Gastroesophageal sphincter (tissue), 3 donors: Measurements from ENCODE around the gene XPNPEP3.

Experiments used
- EP300 ChIP-seq: sonication (generic); formaldehyde crosslinking; IDR thresholded peaks from one replicate; pipeline ENCODE4 v1.6.1; 2017; ENCODE audit warnings: antibody characterized with exemption, mild to moderate bottlenecking
- POLR2A ChIP-seq, 2 donors: fragments of 450-650 bp; IDR thresholded peaks; one replicate each; pipeline ENCODE4 v1.6.1; 2017; ENCODE audit warnings: antibody characterized with exemption in 2 of 2, mild to moderate bottlenecking in 2 of 2, moderate library complexity in 1 of 2
- TF ChIP-seq, protein P1 (sequence below), 4 experiments: fragments of 200-600 bp in 2 of 4; fragments of 450-650 bp in 2 of 4; sonication (generic) in 1 of 4; IDR thresholded peaks; one replicate each; pipeline ENCODE4 v1.5.1; 2017 to 2019; ENCODE audit warnings: antibody characterized with exemption in 4 of 4, mild to moderate bottlenecking in 2 of 4, moderate library complexity in 2 of 4

DNA sequence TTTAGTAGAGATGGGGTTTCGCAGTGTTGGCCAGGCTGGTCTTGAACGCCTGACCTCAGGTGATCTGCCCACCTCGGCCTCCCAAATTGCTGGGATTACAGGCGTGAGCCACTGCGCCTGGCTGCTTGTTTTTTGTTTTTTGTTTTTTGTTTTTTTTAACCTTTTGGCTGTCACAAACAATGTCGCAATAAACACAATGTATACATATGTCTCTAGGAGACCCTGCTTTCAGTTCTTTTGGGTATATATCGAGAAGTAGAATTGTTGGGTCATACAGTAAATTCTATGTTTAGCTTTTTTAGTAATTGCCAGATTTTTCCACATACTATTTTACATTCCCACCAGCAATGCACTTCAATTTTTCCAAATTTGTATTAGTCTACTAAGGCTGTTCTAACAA lies 122.2 kb downstream of the XPNPEP3 start:
- TF ChIP-seq, protein P1, sequence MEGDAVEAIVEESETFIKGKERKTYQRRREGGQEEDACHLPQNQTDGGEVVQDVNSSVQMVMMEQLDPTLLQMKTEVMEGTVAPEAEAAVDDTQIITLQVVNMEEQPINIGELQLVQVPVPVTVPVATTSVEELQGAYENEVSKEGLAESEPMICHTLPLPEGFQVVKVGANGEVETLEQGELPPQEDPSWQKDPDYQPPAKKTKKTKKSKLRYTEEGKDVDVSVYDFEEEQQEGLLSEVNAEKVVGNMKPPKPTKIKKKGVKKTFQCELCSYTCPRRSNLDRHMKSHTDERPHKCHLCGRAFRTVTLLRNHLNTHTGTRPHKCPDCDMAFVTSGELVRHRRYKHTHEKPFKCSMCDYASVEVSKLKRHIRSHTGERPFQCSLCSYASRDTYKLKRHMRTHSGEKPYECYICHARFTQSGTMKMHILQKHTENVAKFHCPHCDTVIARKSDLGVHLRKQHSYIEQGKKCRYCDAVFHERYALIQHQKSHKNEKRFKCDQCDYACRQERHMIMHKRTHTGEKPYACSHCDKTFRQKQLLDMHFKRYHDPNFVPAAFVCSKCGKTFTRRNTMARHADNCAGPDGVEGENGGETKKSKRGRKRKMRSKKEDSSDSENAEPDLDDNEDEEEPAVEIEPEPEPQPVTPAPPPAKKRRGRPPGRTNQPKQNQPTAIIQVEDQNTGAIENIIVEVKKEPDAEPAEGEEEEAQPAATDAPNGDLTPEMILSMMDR (IDR thresholded peaks at IDR 0.05): no peak
- TF ChIP-seq POLR2A (IDR thresholded peaks at IDR 0.05) (no peak), EP300 (no peak)
